ENCODE measurements around the gene MAP3K10. TPM values are rescaled to one million over a fixed set of nuclear protein-coding genes. Genes with fewer than 3 reads are reported as not detected.

The MAP3K10 gene
- total RNA-seq, 4 donors from 2014 or later, result 10.8 to 19.5 (median 11.9) TPM

DNA sequence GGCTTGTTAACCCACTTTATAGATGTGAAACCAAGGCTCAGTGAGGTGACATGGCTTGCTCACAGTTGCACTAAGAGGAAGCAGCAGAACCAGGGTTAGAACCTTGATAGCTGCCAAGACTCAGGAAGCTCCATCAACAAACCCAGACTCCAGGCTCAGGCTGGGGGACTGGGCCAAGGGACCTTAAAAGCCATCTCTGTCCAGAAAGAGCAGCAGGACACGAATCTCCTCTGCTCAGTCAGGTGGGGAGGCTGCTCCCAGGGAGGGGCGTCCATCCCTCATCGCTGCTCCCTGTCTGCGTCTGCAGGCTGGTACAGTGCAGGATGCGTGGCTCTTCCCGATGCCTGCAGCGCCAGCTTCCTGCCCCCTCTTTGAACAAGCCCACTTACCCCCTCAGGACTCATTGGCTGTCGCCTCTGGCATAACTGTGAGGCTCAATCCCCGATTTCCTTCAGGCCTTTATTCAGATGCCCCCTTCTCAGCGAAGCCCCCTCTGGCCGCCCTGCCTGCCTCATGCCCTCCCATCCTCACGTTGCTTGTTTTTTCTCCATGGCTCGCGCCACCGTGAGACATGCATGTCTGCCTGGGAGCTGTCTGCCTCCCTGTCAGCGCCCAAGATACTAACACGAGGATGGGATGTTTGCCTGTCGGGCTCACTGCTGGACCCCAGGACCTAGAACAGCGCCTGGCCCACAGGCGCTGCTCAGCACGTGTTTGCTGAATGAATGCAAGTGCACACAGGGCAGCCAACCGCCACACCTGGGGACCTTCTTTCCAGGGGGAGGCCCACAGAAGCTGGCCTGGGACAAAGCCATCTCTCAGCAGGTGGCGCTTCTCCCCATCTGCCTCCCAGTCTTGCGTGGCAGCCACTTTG, 72.5 kb downstream of the MAP3K10 start:
- peaks cover 0 to 12% (median 4%) of the 10 kb centered on the region in 4 donors for H3K4me1 ChIP-seq
- DNase-seq, result no peak
- intact Hi-C loops (cut with DNase I; ENCODE audit: low total_unique reads) (no loop called here), in situ Hi-C loops (cut with MboI; ENCODE audit: low pct_ligation_motif_present in 1 of 4, low pct_unique_long_range_greater_than_20kb in 1 of 4, low sequenced_read_pairs in 3 of 4) (no loop called here)
- H3K4me3 ChIP-seq, result no peak overlapping the region
- TF ChIP-seq EP300 (IDR thresholded peaks at IDR 0.05; ENCODE audit: low read depth), result no peak
- TF ChIP-seq POLR2AphosphoS5 (IDR thresholded peaks at IDR 0.05), result no peak
- no peak for TF ChIP-seq CTCF (IDR thresholded peaks at IDR 0.05)
- no peak for TF ChIP-seq POLR2A (IDR thresholded peaks at IDR 0.05)
- WGBS, 2 donors (ENCODE audit: low coverage in 1 of 2), result 93% methylated on average over 24 of the region's 24 CpGs; no CpG with 5 or more reads in 1 of the 2 donors
- no peaks in the 10 kb centered on the region for H3K9me3 ChIP-seq
- no peak overlapping the region for H3K27ac ChIP-seq
- H3K27me3 ChIP-seq, result no peaks in the 10 kb centered on the region
- peaks cover 0 to 7% (median 3%) of the 10 kb centered on the region in 4 donors for H3K36me3 ChIP-seq

GRCh38 chr19:40264314-40265054, 73.3 kb downstream of the MAP3K10 start:
- no peak overlapping the region for H3K27ac ChIP-seq
- peaks cover 0 to 7% (median 3%) of the 10 kb centered on the region in 4 donors for H3K36me3 ChIP-seq
- intact Hi-C loops (cut with DNase I; ENCODE audit: low total_unique reads), result no loop called here

More at GRCh38 chr19:40264314-40265054, 73.3 kb downstream of the MAP3K10 start:
- Histone ChIP-seq H3K27me3 (no peaks in the 10 kb centered on the region), H3K4me1 (peaks cover 0 to 12% (median 4%) of the 10 kb centered on the region in 4 donors), H3K4me3 (no peak overlapping the region), H3K9me3 (no peaks in the 10 kb centered on the region)
- in situ Hi-C loops (cut with MboI; ENCODE audit: low pct_ligation_motif_present in 1 of 4, low pct_unique_long_range_greater_than_20kb in 1 of 4, low sequenced_read_pairs in 3 of 4), result no loop called here
- WGBS, 2 donors (ENCODE audit: low coverage in 1 of 2), result 89 to 93% methylated on average over 5 to 19 of the region's 19 CpGs
- DNase-seq, result no peak
- no peak for TF ChIP-seq EP300 (IDR thresholded peaks at IDR 0.05; ENCODE audit: low read depth)
- TF ChIP-seq CTCF (IDR thresholded peaks at IDR 0.05), result no peak
- TF ChIP-seq POLR2AphosphoS5 (IDR thresholded peaks at IDR 0.05), result no peak
- TF ChIP-seq POLR2A (IDR thresholded peaks at IDR 0.05), result no peak

Other genes starting within 250 kb of the MAP3K10 start
- gene PSMC4, start 220.3 kb upstream of the MAP3K10 start, total RNA-seq, result 10 to 100 TPM; 46.4 to 83.4 (median 77.5) TPM
- 1 to 10 TPM in 3 of 4 donors, under 1 TPM in 1; 0.60 to 8.1 (median 2.4) TPM for gene ZNF546, start 194.4 kb upstream of the MAP3K10 start, total RNA-seq
- gene ZNF780B, start 135.2 kb upstream of the MAP3K10 start, total RNA-seq, result 10 to 100 TPM in 3 of 4 donors, 1 to 10 TPM in 1; 4.5 to 87.8 (median 25.5) TPM
- 10 to 100 TPM in 1 of 4 donors, 1 to 10 TPM in 3; 3.0 to 19.7 (median 7.2) TPM for gene ZNF780A, start 100.5 kb upstream of the MAP3K10 start, total RNA-seq
- gene TTC9B, start 27.0 kb downstream of the MAP3K10 start, total RNA-seq, result not detected
- under 1 TPM in 1 of 4 donors, not detected in 3; 1.00 TPM for gene CCNP, start 35.3 kb downstream of the MAP3K10 start, total RNA-seq
- 100 to 1,000 TPM in 2 of 4 donors, 10 to 100 TPM in 2; 63.2 to 266 (median 138) TPM for gene AKT2, start 93.9 kb downstream of the MAP3K10 start, total RNA-seq
- gene C19orf47, start 157.0 kb downstream of the MAP3K10 start, total RNA-seq, result 10 to 100 TPM; 12.3 to 16.5 (median 13.8) TPM
- gene PLD3, start 157.3 kb downstream of the MAP3K10 start, total RNA-seq, result 100 to 1,000 TPM in 3 of 4 donors, 10 to 100 TPM in 1; 91.6 to 322 (median 179) TPM
- gene HIPK4, start 198.8 kb downstream of the MAP3K10 start, total RNA-seq, result under 1 TPM in 1 of 4 donors, not detected in 3; 0.48 TPM
- 1 to 10 TPM; 1.5 to 5.0 (median 2.6) TPM for gene PRX, start 222.0 kb downstream of the MAP3K10 start, total RNA-seq
- gene SERTAD1, start 234.6 kb downstream of the MAP3K10 start, total RNA-seq, result 10 to 100 TPM in 3 of 4 donors, 1 to 10 TPM in 1; 2.6 to 30.3 (median 18.4) TPM